SJCRH30 (cell line): ENCODE results near the gene TCN2. TPM values are rescaled to one million over a fixed set of nuclear protein-coding genes. Genes with fewer than 3 reads are reported as not detected.

ENCODE experiments used
- DNase-seq, 2 experiments: peaks; one replicate each; pipeline ENCODE4 v3.0.0-alpha.2; 2015 to 2020
- H3K27ac ChIP-seq: fragments of 250-450 bp; sonication (Bioruptor Pico); 2 replicates; pipeline ENCODE4 v1.5.1; 2020; ENCODE audit warnings: mild to moderate bottlenecking, moderate library complexity
- H3K27me3 ChIP-seq: fragments of 250-450 bp; sonication (Bioruptor Pico); 2 replicates; pipeline ENCODE4 v1.5.1; 2020; ENCODE audit warnings: mild to moderate bottlenecking, moderate library complexity
- H3K36me3 ChIP-seq: fragments of 250-450 bp; sonication (Bioruptor Pico); 2 replicates; pipeline ENCODE4 v1.5.1; 2020; ENCODE audit warnings: mild to moderate bottlenecking, moderate library complexity
- H3K4me1 ChIP-seq: fragments of 250-450 bp; sonication (Bioruptor Pico); 2 replicates; pipeline ENCODE4 v1.5.1; 2020; ENCODE audit warnings: mild to moderate bottlenecking, moderate library complexity
- H3K4me3 ChIP-seq: fragments of 250-450 bp; sonication (Bioruptor Pico); 2 replicates; pipeline ENCODE4 v1.5.1; 2020; ENCODE audit warnings: mild to moderate bottlenecking, moderate library complexity
- H3K9me3 ChIP-seq: fragments of 250-450 bp; sonication (Bioruptor Pico); replicated peaks from 2 replicates; pipeline ENCODE4 v1.5.1; 2020; ENCODE audit warnings: mild to moderate bottlenecking, moderate library complexity
- total RNA-seq: library from RNA; depleted of rRNA; stranded (reverse); fragments of >200 nt; shearing (Covaris generic); gene quantifications from 2 replicates; pipeline ENCODE4 v1.2.3, GENCODE V29; 2014

Gene TCN2
- total RNA-seq, 1 experiment from 2014 or later, result 0.85 TPM

- H3K9me3 ChIP-seq, result no peaks in the 10 kb centered on the region
- no peak overlapping the region for H3K4me3 ChIP-seq
- H3K27me3 ChIP-seq, result no peaks in the 10 kb centered on the region
- no peaks in the 10 kb centered on the region for H3K4me1 ChIP-seq
- no peak for DNase-seq
- H3K36me3 ChIP-seq, result no peaks in the 10 kb centered on the region
- no peak overlapping the region for H3K27ac ChIP-seq
Measured at GRCh38 chr22:30640361-30640760, 33.4 kb downstream of the TCN2 start.

DNA sequence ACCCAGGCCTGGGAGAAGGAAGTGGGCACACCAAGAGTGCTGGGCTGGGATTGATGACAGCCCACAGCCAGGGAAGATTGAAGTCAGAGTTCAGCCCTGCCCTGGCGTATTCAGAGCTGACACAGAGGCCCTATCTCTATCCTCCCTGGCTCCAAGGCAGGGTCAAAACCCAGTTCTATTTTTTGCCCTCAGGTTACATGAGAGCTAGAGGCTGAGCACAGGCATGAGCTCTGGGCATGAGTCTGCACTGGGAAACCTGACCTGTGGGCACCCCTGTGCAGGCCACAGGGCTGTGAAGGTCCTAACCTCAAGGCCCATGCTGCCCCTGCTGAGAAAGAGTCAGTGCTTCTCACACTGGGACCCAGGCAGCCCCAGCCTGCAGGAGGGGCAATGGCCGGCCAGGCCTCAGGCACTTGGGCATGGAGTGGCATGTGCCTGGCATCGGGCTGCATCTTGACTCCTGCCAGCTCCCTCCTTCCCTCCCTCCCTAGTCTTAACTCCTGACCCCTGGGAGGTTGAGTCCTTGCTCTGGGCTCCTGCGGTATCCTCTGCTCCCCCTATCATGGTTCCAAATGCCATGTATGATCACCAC lies 34.0 kb downstream of the TCN2 start:
- no peak for DNase-seq
- Histone ChIP-seq H3K9me3 (no peaks in the 10 kb centered on the region), H3K36me3 (no peaks in the 10 kb centered on the region), H3K27ac (no peak overlapping the region), H3K27me3 (no peaks in the 10 kb centered on the region), H3K4me1 (no peaks in the 10 kb centered on the region), H3K4me3 (no peak overlapping the region)

GRCh38 chr22:30643055-30643875 lies 36.3 kb downstream of the TCN2 start:
- no peaks in the 10 kb centered on the region for H3K4me1 ChIP-seq
- no peak for DNase-seq
- H3K27me3 ChIP-seq, result no peaks in the 10 kb centered on the region
- no peaks in the 10 kb centered on the region for H3K9me3 ChIP-seq
- H3K4me3 ChIP-seq, result no peak overlapping the region
- no peak overlapping the region for H3K27ac ChIP-seq
- H3K36me3 ChIP-seq, result no peaks in the 10 kb centered on the region

- H3K36me3 ChIP-seq, result no peaks in the 10 kb centered on the region
- no peak overlapping the region for H3K4me3 ChIP-seq
- H3K27me3 ChIP-seq, result no peaks in the 10 kb centered on the region
- DNase-seq, result no peak
- no peaks in the 10 kb centered on the region for H3K4me1 ChIP-seq
- no peak overlapping the region for H3K27ac ChIP-seq
- H3K9me3 ChIP-seq, result no peaks in the 10 kb centered on the region
Measured at GRCh38 chr22:30646518-30647160, 39.7 kb downstream of the TCN2 start.

DNA sequence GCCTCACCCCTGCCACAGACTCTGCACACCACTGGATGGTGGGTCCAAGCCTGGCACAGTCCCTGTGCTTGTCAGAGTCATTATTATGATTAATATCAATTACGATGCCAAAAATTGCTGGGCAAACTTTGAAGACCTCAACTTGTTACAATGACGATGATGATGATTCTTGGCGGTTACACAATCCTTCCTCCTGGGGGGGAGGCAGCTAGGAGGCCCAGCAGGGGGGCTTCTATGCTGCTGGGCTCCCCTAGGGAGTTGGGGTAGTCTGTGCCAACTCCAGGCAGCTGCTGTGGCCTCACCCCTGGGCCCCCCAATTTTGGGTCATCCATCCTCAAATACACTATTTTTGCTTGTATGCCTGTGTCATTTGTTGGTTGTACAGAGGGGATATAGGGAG lies 40.6 kb downstream of the TCN2 start:
- Histone ChIP-seq H3K4me3 (no peak overlapping the region), H3K9me3 (no peaks in the 10 kb centered on the region), H3K4me1 (no peaks in the 10 kb centered on the region), H3K27ac (no peak overlapping the region), H3K36me3 (no peaks in the 10 kb centered on the region), H3K27me3 (no peaks in the 10 kb centered on the region)
- no peak for DNase-seq

GRCh38 chr22:30648825-30649224 lies 41.9 kb downstream of the TCN2 start:
- H3K4me3 ChIP-seq, result no peak overlapping the region
- no peaks in the 10 kb centered on the region for H3K4me1 ChIP-seq
- H3K36me3 ChIP-seq, result no peaks in the 10 kb centered on the region
- no peaks in the 10 kb centered on the region for H3K9me3 ChIP-seq
- no peak for DNase-seq
- H3K27ac ChIP-seq, result no peak overlapping the region
- no peaks in the 10 kb centered on the region for H3K27me3 ChIP-seq

- H3K4me1 ChIP-seq, result no peaks in the 10 kb centered on the region
- no peaks in the 10 kb centered on the region for H3K9me3 ChIP-seq
- peak; percentile 15 to 28 for DNase-seq
- no peak overlapping the region for H3K4me3 ChIP-seq
- no peaks in the 10 kb centered on the region for H3K36me3 ChIP-seq
- no peak overlapping the region for H3K27ac ChIP-seq
- H3K27me3 ChIP-seq, result no peaks in the 10 kb centered on the region
Measured at GRCh38 chr22:30649430-30650007, 42.5 kb downstream of the TCN2 start.

DNA sequence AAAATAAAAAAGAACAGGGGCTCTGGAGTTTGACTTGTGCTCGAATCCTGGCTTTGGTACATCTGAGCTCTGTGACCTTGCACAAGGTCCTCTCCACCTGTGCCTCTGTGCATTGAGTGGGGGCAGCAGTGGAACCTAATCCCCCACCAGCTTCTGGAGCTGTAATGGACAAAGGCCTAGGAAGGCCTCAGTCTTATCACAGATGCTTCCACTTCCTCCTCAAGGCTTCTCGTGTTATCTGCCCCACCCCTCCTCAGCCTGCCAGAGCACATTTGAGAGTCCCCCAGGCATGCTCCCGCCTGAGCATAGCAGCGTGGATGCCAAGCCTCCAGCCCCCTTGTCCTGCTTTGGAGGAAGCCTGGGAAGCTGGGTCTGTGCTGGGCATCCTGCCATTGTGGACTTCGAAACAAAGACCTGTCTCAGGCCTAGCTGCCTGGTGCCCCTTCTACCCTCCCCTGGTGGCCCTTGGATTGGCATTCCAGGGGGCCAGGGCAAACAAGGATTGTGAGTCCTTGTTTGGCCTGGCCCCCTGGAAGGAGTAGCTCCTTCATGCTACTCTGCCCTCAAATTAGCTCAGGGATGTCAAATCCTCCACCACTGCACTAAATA lies 43.6 kb downstream of the TCN2 start:
- Histone ChIP-seq H3K4me1 (no peaks in the 10 kb centered on the region), H3K36me3 (no peaks in the 10 kb centered on the region), H3K9me3 (no peaks in the 10 kb centered on the region), H3K27me3 (no peaks in the 10 kb centered on the region), H3K27ac (no peak overlapping the region), H3K4me3 (no peak overlapping the region)
- no peak for DNase-seq

- Histone ChIP-seq H3K36me3 (no peaks in the 10 kb centered on the region), H3K27ac (no peak overlapping the region), H3K4me3 (no peak overlapping the region), H3K9me3 (no peaks in the 10 kb centered on the region), H3K27me3 (no peaks in the 10 kb centered on the region), H3K4me1 (no peaks in the 10 kb centered on the region)
- no peak for DNase-seq
Measured at GRCh38 chr22:30652852-30653251, 45.9 kb downstream of the TCN2 start.

DNA sequence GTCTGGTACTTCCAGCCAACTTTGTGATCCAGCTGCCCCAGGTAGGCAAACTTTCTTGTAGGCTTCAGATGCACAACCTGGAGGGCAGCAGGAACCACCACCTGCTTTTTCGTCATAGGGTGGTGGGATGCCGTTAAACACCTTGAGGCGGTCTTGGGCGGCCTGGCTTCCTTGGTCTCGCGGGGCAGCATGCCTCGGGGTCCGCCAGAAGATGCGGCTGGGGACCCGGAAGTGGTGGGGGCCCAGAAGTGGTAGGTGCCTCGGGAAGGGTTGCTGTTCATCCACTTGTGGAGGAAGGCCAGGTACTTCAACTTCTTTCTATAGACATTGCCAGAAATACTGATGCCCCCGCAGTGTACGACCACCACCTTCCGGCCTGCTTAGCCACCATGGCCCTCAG lies 47.4 kb downstream of the TCN2 start:
- Histone ChIP-seq H3K27ac (no peak overlapping the region), H3K4me1 (no peaks in the 10 kb centered on the region), H3K4me3 (no peak overlapping the region), H3K27me3 (no peaks in the 10 kb centered on the region), H3K9me3 (no peaks in the 10 kb centered on the region), H3K36me3 (no peaks in the 10 kb centered on the region)
- no peak for DNase-seq

- Histone ChIP-seq H3K27ac (no peak overlapping the region), H3K9me3 (no peaks in the 10 kb centered on the region), H3K27me3 (no peaks in the 10 kb centered on the region), H3K4me1 (no peaks in the 10 kb centered on the region), H3K4me3 (no peak overlapping the region), H3K36me3 (no peaks in the 10 kb centered on the region)
- DNase-seq, result no peak
Measured at GRCh38 chr22:30655532-30655931, 48.6 kb downstream of the TCN2 start.

DNA sequence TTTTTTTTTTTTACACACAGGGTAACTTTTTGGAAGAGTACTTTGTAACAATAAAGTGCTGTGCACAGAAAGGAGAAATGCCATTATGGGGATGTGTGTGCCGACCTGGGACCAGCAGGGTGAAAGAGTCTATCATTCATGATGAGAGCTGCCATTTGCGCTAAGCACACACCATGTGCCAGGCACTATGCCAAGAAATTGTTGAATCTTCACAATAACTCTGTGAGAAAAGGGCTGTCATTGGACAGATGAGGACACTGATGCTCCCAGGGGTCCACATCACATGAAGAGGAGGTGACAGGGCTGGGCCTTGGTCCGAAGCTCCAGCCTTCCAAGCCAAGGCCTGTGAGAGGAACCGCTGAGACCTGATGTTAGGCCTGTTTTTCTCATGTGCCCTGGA lies 55.1 kb downstream of the TCN2 start:
- no peaks in the 10 kb centered on the region for H3K36me3 ChIP-seq
- H3K4me3 ChIP-seq, result no peak overlapping the region

GRCh38 chr22:30664798-30665197 lies 57.8 kb downstream of the TCN2 start:
- DNase-seq, result no peak

More for the DNA sequence above, 55.1 kb downstream of the TCN2 start:
- Histone ChIP-seq H3K27ac (no peak overlapping the region), H3K4me1 (no peaks in the 10 kb centered on the region), H3K9me3 (no peaks in the 10 kb centered on the region), H3K27me3 (no peaks in the 10 kb centered on the region)
- DNase-seq, result no peak

DNA sequence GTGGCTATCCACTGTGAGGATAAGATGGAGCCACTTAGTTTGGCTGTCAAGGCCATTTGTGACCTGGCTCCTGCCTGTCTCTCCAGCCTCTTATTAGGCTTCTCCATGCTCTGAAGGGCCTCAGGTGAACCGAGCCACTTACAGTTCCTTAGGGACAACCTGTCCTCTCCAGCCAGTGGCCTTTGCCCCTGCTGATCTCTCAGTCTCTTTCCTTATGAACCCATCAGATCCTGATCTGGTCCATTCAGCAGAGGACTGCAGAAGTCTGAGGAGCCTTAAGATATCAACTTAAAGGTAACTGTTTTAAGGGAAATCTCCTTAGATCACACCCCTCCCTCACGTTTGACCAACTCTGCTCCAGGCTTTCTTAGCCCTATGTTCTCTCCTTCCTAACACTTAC lies 58.3 kb downstream of the TCN2 start:
- H3K4me3 ChIP-seq, result no peak overlapping the region
- H3K9me3 ChIP-seq, result no peaks in the 10 kb centered on the region
- no peaks in the 10 kb centered on the region for H3K27me3 ChIP-seq
- DNase-seq, result no peak
- H3K4me1 ChIP-seq, result no peaks in the 10 kb centered on the region
- no peak overlapping the region for H3K27ac ChIP-seq
- H3K36me3 ChIP-seq, result no peaks in the 10 kb centered on the region

More at GRCh38 chr22:30664798-30665197, 57.8 kb downstream of the TCN2 start:
- no peaks in the 10 kb centered on the region for H3K9me3 ChIP-seq
- H3K36me3 ChIP-seq, result no peaks in the 10 kb centered on the region
- no peaks in the 10 kb centered on the region for H3K27me3 ChIP-seq
- no peaks in the 10 kb centered on the region for H3K4me1 ChIP-seq
- H3K27ac ChIP-seq, result no peak overlapping the region
- no peak overlapping the region for H3K4me3 ChIP-seq

GRCh38 chr22:30665786-30666185 lies 58.8 kb downstream of the TCN2 start:
- DNase-seq, result no peak

More at GRCh38 chr22:30665786-30666185, 58.8 kb downstream of the TCN2 start:
- Histone ChIP-seq H3K36me3 (no peaks in the 10 kb centered on the region), H3K27ac (no peak overlapping the region), H3K9me3 (no peaks in the 10 kb centered on the region), H3K27me3 (no peaks in the 10 kb centered on the region), H3K4me3 (no peak overlapping the region), H3K4me1 (no peaks in the 10 kb centered on the region)
